VCaP (cell line): ENCODE data around the gene HMGCR.

Experiments
- H3K27ac ChIP-seq: fragments of 450-650 bp; 2 replicates; pipeline ENCODE4 v1.5.1; 2017
- CTCF ChIP-seq: fragments of 450-650 bp; conservative IDR thresholded peaks from 2 replicates; pipeline ENCODE4 v1.5.1; 2017; ENCODE audit warnings: mild to moderate bottlenecking, moderate library complexity

HMGCR gene

GRCh38 chr5:75389430-75389829, 52.4 kb downstream of the HMGCR start:
- no peak overlapping the region for H3K27ac ChIP-seq
- TF ChIP-seq CTCF, result no peak

GRCh38 chr5:75395277-75395676, 58.3 kb downstream of the HMGCR start:
- no peak overlapping the region for H3K27ac ChIP-seq
- no peak for TF ChIP-seq CTCF

- no peak overlapping the region for H3K27ac ChIP-seq
- TF ChIP-seq CTCF, result no peak
These were observed 68.3 kb downstream of the HMGCR start for GRCh38 chr5:75405296-75405695.
